HG03457 (cell line): ENCODE measurements around the gene NPHP3.
"Not testable (repeated sequence)": the region's sequence is repeated elsewhere in the genome, so short reads cannot be mapped to it uniquely, and the experiment has no call there.

Experiments used
- ATAC-seq: cut with Tn5 transposase; IDR thresholded peaks from one replicate; pipeline ENCODE4 v1.9.1; 2021; ENCODE audit warnings: moderate number of reproducible peaks; ENCODE audit not compliant: unreplicated experiment

NPHP3 gene

DNA sequence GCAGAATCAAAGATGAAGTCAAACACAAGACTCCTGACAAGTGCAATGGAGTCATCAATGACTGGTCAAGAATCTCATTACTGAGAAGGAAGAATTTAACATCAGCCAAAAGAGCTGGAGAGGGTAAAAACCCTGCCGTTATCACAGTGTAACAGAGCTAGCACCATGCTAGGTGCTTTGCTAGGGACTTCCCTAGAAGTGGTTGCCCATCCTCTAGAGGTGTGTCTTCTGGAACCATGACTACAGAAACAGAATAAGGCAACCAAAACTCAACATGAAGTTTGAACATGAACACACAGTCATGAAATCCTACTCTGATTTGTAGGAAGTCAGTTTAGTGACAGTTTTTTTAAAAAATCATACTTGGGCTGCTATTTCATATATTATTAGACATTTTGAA, 72.1 kb downstream of the NPHP3 start:
- ATAC-seq = no peak

- no peak for ATAC-seq
Observed at GRCh38 chr3:132645058-132645457, 77.2 kb downstream of the NPHP3 start.

- ATAC-seq = no peak
Observed at GRCh38 chr3:132643366-132643765, 78.8 kb downstream of the NPHP3 start.

DNA sequence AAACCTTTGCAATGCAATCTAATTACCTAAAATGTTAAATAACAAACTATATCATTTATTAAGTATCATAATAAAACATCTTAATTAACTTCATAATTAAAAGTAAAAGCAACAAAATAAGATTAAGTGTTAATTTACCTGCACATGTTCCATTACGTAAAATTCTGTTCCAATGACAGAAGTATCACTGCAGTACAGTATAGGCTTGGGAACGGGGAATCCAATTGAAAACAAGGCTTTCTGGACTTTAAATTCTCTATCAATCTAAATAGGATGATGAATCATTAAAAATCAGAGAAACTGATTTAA, 79.7 kb downstream of the NPHP3 start:
- no peak for ATAC-seq

DNA sequence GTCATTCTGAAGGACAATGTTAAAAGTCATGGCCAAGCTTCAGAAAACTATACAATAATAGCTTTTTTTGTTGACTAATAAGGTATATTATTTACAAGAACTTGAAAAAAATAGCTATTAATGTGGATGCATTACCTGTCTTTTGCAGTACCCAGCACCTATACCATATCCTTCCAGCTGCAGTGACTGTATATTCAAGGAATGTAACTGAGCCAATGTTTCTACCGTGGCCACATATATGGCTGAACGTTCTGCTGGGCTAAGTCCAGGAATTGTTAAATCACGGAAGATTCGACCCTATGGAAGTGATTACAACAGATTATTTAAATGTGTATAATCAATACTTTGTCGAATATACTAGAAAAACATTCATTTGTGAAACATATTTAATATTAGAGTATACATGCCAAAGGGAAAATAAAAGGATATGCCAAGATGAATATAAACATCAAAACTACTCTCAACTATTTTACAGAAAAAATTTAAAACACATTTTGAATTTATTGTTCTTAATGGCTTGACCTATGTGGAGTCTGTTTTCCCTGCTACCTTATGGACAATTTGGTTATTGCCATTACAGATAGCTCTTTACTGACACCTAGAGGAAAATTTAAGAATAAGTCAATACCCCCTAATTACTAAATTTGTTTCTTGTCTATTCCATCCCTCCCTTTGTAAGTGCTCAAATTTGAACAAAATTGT, 80.2 kb downstream of the NPHP3 start:
- no peak for ATAC-seq

GRCh38 chr3:132641427-132641826, 80.8 kb downstream of the NPHP3 start:
- not testable (repeated sequence) for ATAC-seq

- no peak for ATAC-seq
Observed at GRCh38 chr3:132638706-132639105, 83.5 kb downstream of the NPHP3 start.

GRCh38 chr3:132637590-132637989, 84.6 kb downstream of the NPHP3 start:
- no peak for ATAC-seq

- ATAC-seq = no peak
Observed at GRCh38 chr3:132635052-132635451, 87.2 kb downstream of the NPHP3 start.
